OCI-LY1 (cell line): ENCODE results near the gene BTBD9.

ENCODE experiments used
- EZH2 ChIP-seq: fragments of 200-600 bp; sonication (generic), shearing (Covaris generic); IDR thresholded peaks from 2 replicates; pipeline ENCODE4 v1.8.0; 2017; ENCODE audit warnings: borderline replicate concordance, mixed run types, mild to moderate bottlenecking, antibody characterized with exemption, low read length, moderate library complexity, mixed read lengths
- TF ChIP-seq, protein P1 (sequence below): fragments of 200-600 bp; sonication (generic), shearing (Covaris generic); IDR thresholded peaks from 2 replicates; pipeline ENCODE4 v1.5.1; 2017; ENCODE audit warnings: mild to moderate bottlenecking, antibody characterized with exemption, low read length, moderate library complexity, mixed read lengths

DNA sequence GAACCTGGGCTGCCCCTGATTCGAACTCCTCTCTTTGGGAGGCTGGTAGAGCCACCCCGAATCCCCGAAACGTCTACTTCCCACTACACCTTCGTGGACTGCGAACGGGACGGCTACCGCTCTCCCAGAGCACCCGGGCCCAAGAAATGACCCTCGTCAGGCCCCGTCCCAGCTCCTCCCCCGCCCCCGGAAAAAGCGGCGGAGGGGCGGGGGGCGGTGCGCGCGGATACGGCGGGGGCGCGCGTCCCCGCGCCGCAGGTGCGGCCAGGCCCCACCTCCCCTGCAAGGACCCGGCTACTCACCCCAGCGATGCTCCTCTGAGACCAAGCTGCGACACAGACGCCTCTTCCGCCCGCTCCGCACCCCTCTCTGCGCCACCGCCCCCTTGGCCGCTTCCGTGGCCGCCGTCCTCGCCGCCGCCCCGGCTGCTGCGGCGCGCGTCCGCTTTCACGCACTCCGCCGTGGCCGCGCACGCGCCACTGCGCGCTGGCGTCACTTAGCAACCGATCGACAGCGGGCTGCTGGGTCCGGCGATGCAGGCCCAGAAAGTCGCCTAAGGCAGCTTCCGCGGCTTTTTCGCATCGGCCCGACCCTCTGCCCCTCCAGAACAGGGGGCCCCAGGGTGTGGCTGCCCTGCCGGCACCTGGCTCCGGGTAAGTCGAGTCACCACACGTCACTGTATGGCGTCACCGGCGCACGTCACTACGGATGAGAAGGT, at the start of gene BTBD9:
- TF ChIP-seq, protein P1, sequence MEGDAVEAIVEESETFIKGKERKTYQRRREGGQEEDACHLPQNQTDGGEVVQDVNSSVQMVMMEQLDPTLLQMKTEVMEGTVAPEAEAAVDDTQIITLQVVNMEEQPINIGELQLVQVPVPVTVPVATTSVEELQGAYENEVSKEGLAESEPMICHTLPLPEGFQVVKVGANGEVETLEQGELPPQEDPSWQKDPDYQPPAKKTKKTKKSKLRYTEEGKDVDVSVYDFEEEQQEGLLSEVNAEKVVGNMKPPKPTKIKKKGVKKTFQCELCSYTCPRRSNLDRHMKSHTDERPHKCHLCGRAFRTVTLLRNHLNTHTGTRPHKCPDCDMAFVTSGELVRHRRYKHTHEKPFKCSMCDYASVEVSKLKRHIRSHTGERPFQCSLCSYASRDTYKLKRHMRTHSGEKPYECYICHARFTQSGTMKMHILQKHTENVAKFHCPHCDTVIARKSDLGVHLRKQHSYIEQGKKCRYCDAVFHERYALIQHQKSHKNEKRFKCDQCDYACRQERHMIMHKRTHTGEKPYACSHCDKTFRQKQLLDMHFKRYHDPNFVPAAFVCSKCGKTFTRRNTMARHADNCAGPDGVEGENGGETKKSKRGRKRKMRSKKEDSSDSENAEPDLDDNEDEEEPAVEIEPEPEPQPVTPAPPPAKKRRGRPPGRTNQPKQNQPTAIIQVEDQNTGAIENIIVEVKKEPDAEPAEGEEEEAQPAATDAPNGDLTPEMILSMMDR, result no peak
- TF ChIP-seq EZH2, result no peak
